Spleen (tissue), 11 donors: Measurements from ENCODE around the gene SAMD14. TPM values are rescaled to one million over a fixed set of nuclear protein-coding genes. Genes with fewer than 3 reads are reported as not detected.

Source experiments
- DNase-seq: peaks from one replicate; pipeline ENCODE4 v3.0.0-alpha.2; 2020
- H3K27ac ChIP-seq, 8 donors: fragments of 200-600 bp; sonication (generic) in 7 of 8; 1 replicate in 4 of 8; 2 replicates in 4 of 8; pipeline versions ENCODE4 v1.5.0 to v1.8.0; 2016 to 2021; ENCODE audit warnings: inconsistent platforms in 4 of 8, mild to moderate bottlenecking in 4 of 8, moderate library complexity in 1 of 8
- H3K27me3 ChIP-seq, 7 donors: fragments of 200-600 bp; sonication (generic) in 6 of 7; replicated peaks in 1 of 7; 1 replicate in 4 of 7; 2 replicates in 3 of 7; pipeline versions ENCODE4 v1.5.0 to v1.8.0; 2016 to 2021; ENCODE audit warnings: inconsistent platforms in 3 of 7, mild to moderate bottlenecking in 1 of 7
- H3K36me3 ChIP-seq, 6 donors: fragments of 200-600 bp; sonication (generic) in 5 of 6; 1 replicate in 4 of 6; 2 replicates in 2 of 6; pipeline versions ENCODE4 v1.5.0 to v1.8.0; 2016 to 2021; ENCODE audit warnings: inconsistent platforms in 2 of 6
- H3K4me1 ChIP-seq, 6 donors: fragments of 200-600 bp; sonication (generic) in 5 of 6; 1 replicate in 3 of 6; 2 replicates in 3 of 6; pipeline versions ENCODE4 v1.5.0 to v1.8.0; 2016 to 2021; ENCODE audit warnings: inconsistent platforms in 3 of 6
- H3K4me3 ChIP-seq, 8 donors: fragments of 200-600 bp; sonication (generic) in 7 of 8; 1 replicate in 4 of 8; 2 replicates in 4 of 8; pipeline versions ENCODE4 v1.5.0 to v1.8.0; 2016 to 2021; ENCODE audit warnings: inconsistent platforms in 4 of 8, mild to moderate bottlenecking in 4 of 8, moderate library complexity in 2 of 8
- H3K9me3 ChIP-seq, 8 donors: fragments of 200-600 bp; sonication (generic) in 7 of 8; 1 replicate in 4 of 8; 2 replicates in 4 of 8; pipeline versions ENCODE4 v1.5.0 to v1.8.0; 2016 to 2021; ENCODE audit warnings: inconsistent platforms in 4 of 8
- POLR2A ChIP-seq, 3 donors: fragments of 450-650 bp; IDR thresholded peaks; one replicate each; pipeline ENCODE4 v1.5.1; 2017; ENCODE audit warnings: antibody characterized with exemption in 3 of 3, mild to moderate bottlenecking in 1 of 3
- POLR2AphosphoS5 ChIP-seq, 3 donors: sonication (generic); formaldehyde crosslinking; IDR thresholded peaks; one replicate each; pipeline ENCODE4 v1.5.1; 2017; ENCODE audit warnings: antibody characterized with exemption in 3 of 3
- WGBS, 5 donors: extraction: QIAGEN DNeasy Blood & Tissue Kit in 3 of 5; methylation state at CpG; one replicate each; pipeline versions ENCODE4 v1.1.5 to v1.1.7; 2013 to 2018; 5-methylcytosine and 5-hydroxymethylcytosine counted together
- intact Hi-C: fragments of 100-400 bp; cut with DNase I; formaldehyde crosslinking; loops from one replicate; pipeline ENCODE4 v1.15.0; 2023; ENCODE audit warnings: low total_unique reads
- polyA plus RNA-seq, 3 donors: library from polyadenylated mRNA; stranded (reverse); fragments of 200-250 nt; gene quantifications; one replicate each; pipeline ENCODE4 v1.2.1, GENCODE V29; 2013
- total RNA-seq, 7 donors: library from RNA; depleted of rRNA in 3 of 7; stranded (reverse); fragments of >200 nt in 3 of 7; fragmentation: NEBNext Ultra II Directional in 4 of 7; extraction: Animal tissue kit (Norgen Biotek cat#: 25700) in 4 of 7; gene quantifications; one replicate each; pipeline versions ENCODE4 v1.1.0 to v1.2.1, GENCODE V29; 2016 to 2021
- TF ChIP-seq, protein P1 (sequence below), 11 experiments: fragments of 200-600 bp in 7 of 11; fragments of 450-650 bp in 4 of 11; sonication (generic) in 4 of 11; IDR thresholded peaks in 8 of 11; conservative IDR thresholded peaks in 3 of 11; 1 replicate in 7 of 11; 2 replicates in 4 of 11; pipeline versions ENCODE4 v1.4.0 to v1.8.0; 2016 to 2021; ENCODE audit warnings: antibody characterized with exemption in 11 of 11, inconsistent platforms in 4 of 11, mild to moderate bottlenecking in 1 of 11
- donor health status: healthy with polysubstance abuse.
- donor health status: DM: no; HTN: no; CAD: no; lungs with moderate emphysema.
- donor health status: DM: no; HTN: no; CAD: no.
- donor health status: Bipolar disorder and iron deficiency.
- donor health status: healthy.
- donor health status: DM: no; HTN: no; CAD: no.
- donor health status: DM: yes; HTN: yes; CAD: no.

SAMD14 gene
- total and polyA plus RNA-seq, 10 donors, result 1.1 to 7.5 (median 2.1) TPM

DNA sequence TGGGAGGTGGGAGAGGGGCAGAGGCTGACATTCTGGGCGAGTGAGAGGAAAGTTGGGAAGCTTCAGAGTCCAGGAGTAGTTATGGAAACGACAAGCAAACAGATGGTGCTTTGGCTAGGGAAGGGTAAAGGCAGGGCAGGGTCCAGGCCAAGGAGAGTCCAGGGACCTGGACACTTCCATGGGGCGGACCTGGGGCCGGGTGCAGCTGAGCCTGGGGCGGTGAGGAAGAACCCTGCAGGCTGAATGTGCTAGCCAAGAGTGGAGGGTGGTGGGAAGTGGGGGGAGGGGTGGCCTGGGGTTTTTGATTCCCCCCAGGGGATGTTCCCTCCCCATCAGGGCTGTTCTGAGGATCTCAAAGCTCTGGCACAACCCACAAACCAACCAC is 17.9 kb upstream of the SAMD14 start:
- no peak for DNase-seq
- H3K9me3 ChIP-seq, result no peaks in the 10 kb centered on the region
- peaks cover 0 to 39% (median 23%) of the 10 kb centered on the region in 6 donors for H3K36me3 ChIP-seq
- WGBS, 5 donors, result 9 to 21% (median 15%) methylated on average over 5 of the region's 5 CpGs
- peak overlapping the region; percentile 83 to 98 (median 88) for H3K4me3 ChIP-seq
- peak overlapping the region; percentile 73 to 99 (median 97) for H3K27ac ChIP-seq
- H3K4me1 ChIP-seq, result peaks cover 48 to 90% (median 75%) of the 10 kb centered on the region in 6 donors
- intact Hi-C loops, result no loop called here
- TF ChIP-seq, protein P1, sequence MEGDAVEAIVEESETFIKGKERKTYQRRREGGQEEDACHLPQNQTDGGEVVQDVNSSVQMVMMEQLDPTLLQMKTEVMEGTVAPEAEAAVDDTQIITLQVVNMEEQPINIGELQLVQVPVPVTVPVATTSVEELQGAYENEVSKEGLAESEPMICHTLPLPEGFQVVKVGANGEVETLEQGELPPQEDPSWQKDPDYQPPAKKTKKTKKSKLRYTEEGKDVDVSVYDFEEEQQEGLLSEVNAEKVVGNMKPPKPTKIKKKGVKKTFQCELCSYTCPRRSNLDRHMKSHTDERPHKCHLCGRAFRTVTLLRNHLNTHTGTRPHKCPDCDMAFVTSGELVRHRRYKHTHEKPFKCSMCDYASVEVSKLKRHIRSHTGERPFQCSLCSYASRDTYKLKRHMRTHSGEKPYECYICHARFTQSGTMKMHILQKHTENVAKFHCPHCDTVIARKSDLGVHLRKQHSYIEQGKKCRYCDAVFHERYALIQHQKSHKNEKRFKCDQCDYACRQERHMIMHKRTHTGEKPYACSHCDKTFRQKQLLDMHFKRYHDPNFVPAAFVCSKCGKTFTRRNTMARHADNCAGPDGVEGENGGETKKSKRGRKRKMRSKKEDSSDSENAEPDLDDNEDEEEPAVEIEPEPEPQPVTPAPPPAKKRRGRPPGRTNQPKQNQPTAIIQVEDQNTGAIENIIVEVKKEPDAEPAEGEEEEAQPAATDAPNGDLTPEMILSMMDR (IDR thresholded peaks at IDR 0.05 in 8 of 11, conservative IDR thresholded peaks at IDR 0.05 in 3 of 11), result no peak
- TF ChIP-seq POLR2AphosphoS5 (IDR thresholded peaks at IDR 0.05), result no peak
- TF ChIP-seq POLR2A (IDR thresholded peaks at IDR 0.05), result no peak
- H3K27me3 ChIP-seq, result no peaks in the 10 kb centered on the region

DNA sequence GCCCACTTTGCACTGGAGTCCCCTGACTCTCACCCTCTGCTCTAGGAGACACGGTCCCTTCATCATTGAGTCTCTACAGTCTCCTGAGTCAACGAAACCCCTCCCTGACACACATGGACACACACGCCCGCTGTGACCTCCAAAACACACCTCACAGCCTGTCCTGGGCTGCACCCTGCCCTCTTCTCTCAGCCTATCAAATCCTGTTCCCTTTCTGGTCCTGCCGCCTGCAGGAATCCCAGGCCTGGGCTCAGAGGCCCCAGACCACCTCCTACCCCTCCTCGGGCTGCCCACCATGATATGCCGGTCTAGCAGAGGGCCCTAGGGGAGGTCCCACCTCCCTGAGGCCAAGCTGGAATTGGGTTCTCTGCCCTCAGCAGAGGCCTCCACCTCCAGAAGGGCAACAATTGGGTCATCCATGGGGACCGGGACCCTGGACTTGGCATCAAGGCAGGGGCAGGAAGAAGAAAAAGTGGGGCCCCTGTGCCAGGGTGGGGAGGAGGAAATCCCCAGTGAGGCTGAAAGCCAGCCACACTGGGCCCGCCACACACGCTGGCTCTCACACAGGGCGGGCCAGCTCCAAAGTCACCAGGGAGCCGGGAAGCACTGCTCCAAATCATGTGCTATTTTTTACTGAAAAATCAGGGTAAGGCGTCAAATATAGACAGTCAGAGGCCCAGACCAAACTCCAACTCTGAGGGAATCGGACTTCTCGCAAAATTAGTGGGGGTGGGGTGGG is 17.1 kb upstream of the SAMD14 start:
- H3K27ac ChIP-seq, result peak overlapping the region; percentile 73 to 99 (median 97)
- 23 to 45% (median 34%) methylated on average over 15 of the region's 15 CpGs for WGBS, 5 donors
- H3K36me3 ChIP-seq, result peaks cover 0 to 47% (median 31%) of the 10 kb centered on the region in 6 donors
- H3K27me3 ChIP-seq, result no peaks in the 10 kb centered on the region
- peaks cover 46 to 90% (median 75%) of the 10 kb centered on the region in 6 donors for H3K4me1 ChIP-seq
- H3K4me3 ChIP-seq, result peak overlapping the region; percentile 83 to 98 (median 88)
- TF ChIP-seq, protein P1 (IDR thresholded peaks at IDR 0.05 in 8 of 11, conservative IDR thresholded peaks at IDR 0.05 in 3 of 11), result no peak
- TF ChIP-seq POLR2AphosphoS5 (IDR thresholded peaks at IDR 0.05), result peak in 1 of 3 donors; percentile 50
- intact Hi-C loops, result no loop called here
- H3K9me3 ChIP-seq, result no peaks in the 10 kb centered on the region
- DNase-seq, result no peak

DNA sequence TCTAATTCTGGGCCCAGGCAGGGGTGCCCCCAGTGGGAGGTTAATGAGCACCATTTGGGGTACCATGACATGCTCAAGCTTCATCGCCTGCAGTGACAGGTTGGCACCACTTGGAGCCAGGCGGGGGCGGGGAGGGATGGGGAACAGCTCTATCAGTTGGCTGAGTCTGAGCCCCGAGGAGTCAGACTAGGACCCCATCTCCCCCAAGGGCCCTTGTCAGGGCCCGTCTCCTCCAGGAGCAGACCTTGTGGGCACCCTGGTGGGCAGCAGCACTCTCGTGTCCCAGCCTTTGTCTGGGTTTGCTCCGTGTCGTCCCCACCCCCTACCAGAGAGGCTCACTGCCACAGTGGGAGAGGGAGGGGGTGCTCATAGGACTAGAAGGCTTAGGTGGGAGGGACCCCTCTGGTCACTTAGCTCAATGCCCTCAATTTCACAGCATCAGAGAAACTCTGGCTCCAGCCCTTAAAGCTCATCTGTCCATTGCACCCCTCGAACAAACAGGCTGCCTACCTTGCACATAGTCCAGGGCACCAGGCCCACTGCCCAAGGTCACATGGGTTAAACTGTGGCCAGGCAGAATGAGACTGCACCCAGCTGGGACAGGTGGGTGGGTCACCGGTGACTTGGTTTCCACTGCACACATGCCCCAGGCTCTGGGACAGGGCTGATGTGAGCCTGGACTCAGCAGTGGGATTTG is 16.4 kb upstream of the SAMD14 start:
- 65 to 77% (median 70%) methylated on average over 10 of the region's 10 CpGs for WGBS, 5 donors
- peak overlapping the region; percentile 73 to 99 (median 97) for H3K27ac ChIP-seq
- H3K36me3 ChIP-seq, result peaks cover 0 to 54% (median 37%) of the 10 kb centered on the region in 6 donors
- DNase-seq, result no peak
- H3K4me1 ChIP-seq, result peaks cover 49 to 90% (median 75%) of the 10 kb centered on the region in 6 donors
- H3K9me3 ChIP-seq, result no peaks in the 10 kb centered on the region
- intact Hi-C loops, result no loop called here
- TF ChIP-seq, protein P1 (IDR thresholded peaks at IDR 0.05 in 8 of 11, conservative IDR thresholded peaks at IDR 0.05 in 3 of 11), result peak in 3 of 11 experiments; percentile 2 to 29 (median 17)
- TF ChIP-seq POLR2AphosphoS5 (IDR thresholded peaks at IDR 0.05), result no peak
- TF ChIP-seq POLR2A (IDR thresholded peaks at IDR 0.05), result no peak
- no peaks in the 10 kb centered on the region for H3K27me3 ChIP-seq
- H3K4me3 ChIP-seq, result peak overlapping the region; percentile 83 to 98 (median 88)
